HCT116 (cell line): Measurements from ENCODE around the gene KIF13A.

Experiments used
- CBX3 ChIP-seq: IDR thresholded peaks from 2 replicates; pipeline ENCODE4 v1.6.1; 2012; ENCODE audit warnings: low read depth
- CTCF ChIP-seq, 3 experiments: fragments of 200-600 bp in 1 of 3; sonication (generic) in 1 of 3; IDR thresholded peaks in 2 of 3; conservative IDR thresholded peaks in 1 of 3; 2 replicates each; pipeline ENCODE4 v1.5.1; 2012 to 2017; ENCODE audit warnings: low read depth in 2 of 3, low read length in 2 of 3, antibody characterized with exemption in 1 of 3, borderline replicate concordance in 1 of 3, control low read depth in 1 of 3, mild to moderate bottlenecking in 1 of 3, mixed read lengths in 1 of 3, mixed run types in 1 of 3, moderate library complexity in 1 of 3; ENCODE audit not compliant: insufficient read depth in 1 of 3
- EZH2 ChIP-seq: fragments of 200-600 bp; sonication (generic); IDR thresholded peaks from 2 replicates; pipeline ENCODE4 v1.6.1; 2017; ENCODE audit warnings: antibody characterized with exemption, mixed run types
- FOSL1 ChIP-seq: IDR thresholded peaks from 2 replicates; pipeline ENCODE4 v1.6.1; 2012; ENCODE audit warnings: low read depth
- JUND ChIP-seq: IDR thresholded peaks from 2 replicates; pipeline ENCODE4 v1.6.1; 2012
- POLR2A ChIP-seq: IDR thresholded peaks from 2 replicates; pipeline ENCODE4 v1.7.0; 2011; ENCODE audit warnings: borderline replicate concordance; ENCODE audit not compliant: insufficient read depth, insufficient read length; ENCODE audit errors: extremely low read depth
- POLR2AphosphoS5 ChIP-seq: IDR thresholded peaks from 2 replicates; pipeline ENCODE4 v1.6.1; 2011; ENCODE audit warnings: mild to moderate bottlenecking, low read depth, low read length, moderate library complexity
- RAD21 ChIP-seq: IDR thresholded peaks from 2 replicates; pipeline ENCODE4 v1.6.1; 2012; ENCODE audit warnings: low read depth, mild to moderate bottlenecking
- REST ChIP-seq: IDR thresholded peaks from 2 replicates; pipeline ENCODE4 v1.6.1; 2012; ENCODE audit warnings: low read depth
- SIN3A ChIP-seq: IDR thresholded peaks from 2 replicates; pipeline ENCODE4 v1.6.1; 2012; ENCODE audit warnings: low read depth
- TCF7L2 ChIP-seq: IDR thresholded peaks from 2 replicates; pipeline ENCODE4 v1.7.0; 2011; ENCODE audit warnings: borderline replicate concordance, inconsistent platforms; ENCODE audit not compliant: insufficient read depth, insufficient read length; ENCODE audit errors: extremely low read depth
- YY1 ChIP-seq: IDR thresholded peaks from 2 replicates; pipeline ENCODE4 v1.6.1; 2011; ENCODE audit warnings: low read length, low read depth, moderate library complexity, mild to moderate bottlenecking; ENCODE audit not compliant: insufficient replicate concordance; ENCODE audit errors: extremely low read depth
- ZFX ChIP-seq: fragments of 450-650 bp; IDR thresholded peaks from 2 replicates; pipeline ENCODE4 v1.6.1; 2017
- ZNF274 ChIP-seq: fragments of 200-500 bp; sonication (Bioruptor generic); IDR thresholded peaks from 2 replicates; pipeline ENCODE4 v1.6.1; 2014; ENCODE audit warnings: mild to moderate bottlenecking, low read depth, low read length, inconsistent platforms

GRCh38 chr6:17938901-17939300, 48.5 kb downstream of the KIF13A start:
- TF ChIP-seq JUND (no peak), POLR2AphosphoS5 (no peak), CTCF (IDR thresholded peaks at IDR 0.05 in 2 of 3, conservative IDR thresholded peaks at IDR 0.05 in 1 of 3; ENCODE audit: borderline replicate concordance in 1 of 3, insufficient read depth in 1 of 3, low read depth in 2 of 3, low read length in 2 of 3) (no peak), POLR2A (no peak), SIN3A (no peak), RAD21 (no peak), ZFX (no peak), TCF7L2 (no peak), FOSL1 (no peak), REST (no peak), YY1 (no peak), ZNF274 (no peak), CBX3 (no peak), EZH2 (no peak)
